GM18858 (cell line): ENCODE data around the gene KCNK6.
"Not testable (repeated sequence)": the region's sequence is repeated elsewhere in the genome, so short reads cannot be mapped to it uniquely, and the experiment has no call there.

Experiments used
- ATAC-seq: cut with Tn5 transposase; IDR thresholded peaks from one replicate; pipeline ENCODE4 v1.9.1; 2021; ENCODE audit not compliant: unreplicated experiment

Gene KCNK6

GRCh38 chr19:38321646-38322196 lies 2.1 kb downstream of the KCNK6 start:
- no peak for ATAC-seq

GRCh38 chr19:38323291-38323690 lies 3.6 kb downstream of the KCNK6 start:
- ATAC-seq = no peak

GRCh38 chr19:38324431-38324830 lies 4.8 kb downstream of the KCNK6 start:
- ATAC-seq = no peak

- ATAC-seq = no peak
Measured at GRCh38 chr19:38326591-38326990, 6.9 kb downstream of the KCNK6 start.

- ATAC-seq = no peak
Measured at GRCh38 chr19:38329651-38330050, 10.0 kb downstream of the KCNK6 start.

GRCh38 chr19:38331728-38332127 lies 12.1 kb downstream of the KCNK6 start:
- ATAC-seq = no peak

- no peak for ATAC-seq
Measured at GRCh38 chr19:38333245-38333644, 13.6 kb downstream of the KCNK6 start.

- peak; percentile 64 for ATAC-seq
Measured at GRCh38 chr19:38335949-38336637, 16.4 kb downstream of the KCNK6 start.

- ATAC-seq = peak; percentile 25
Measured at GRCh38 chr19:38336638-38337359, 17.2 kb downstream of the KCNK6 start.

GRCh38 chr19:38337360-38337653 lies 17.7 kb downstream of the KCNK6 start:
- ATAC-seq = no peak

- ATAC-seq = not testable (repeated sequence)
Measured at GRCh38 chr19:38339011-38339410, 19.4 kb downstream of the KCNK6 start.

- no peak for ATAC-seq
Measured at GRCh38 chr19:38340927-38341326, 21.3 kb downstream of the KCNK6 start.

- no peak for ATAC-seq
Measured at GRCh38 chr19:38346837-38347236, 27.2 kb downstream of the KCNK6 start.

GRCh38 chr19:38350883-38351282 lies 31.2 kb downstream of the KCNK6 start:
- no peak for ATAC-seq

GRCh38 chr19:38351865-38352395 lies 32.3 kb downstream of the KCNK6 start:
- no peak for ATAC-seq

GRCh38 chr19:38352611-38353010 lies 33.0 kb downstream of the KCNK6 start:
- ATAC-seq = no peak

GRCh38 chr19:38355728-38356725 lies 36.4 kb downstream of the KCNK6 start:
- ATAC-seq = no peak

- no peak for ATAC-seq
Measured at GRCh38 chr19:38358071-38358470, 38.4 kb downstream of the KCNK6 start.

GRCh38 chr19:38359242-38360021 lies 39.8 kb downstream of the KCNK6 start:
- ATAC-seq = no peak

GRCh38 chr19:38360351-38360750 lies 40.7 kb downstream of the KCNK6 start:
- no peak for ATAC-seq
